ENCODE measurements around the gene C19orf38.
"Not testable (repeated sequence)": the region's sequence is repeated elsewhere in the genome, so short reads cannot be mapped to it uniquely, and the experiment has no call there.

Gene C19orf38

DNA sequence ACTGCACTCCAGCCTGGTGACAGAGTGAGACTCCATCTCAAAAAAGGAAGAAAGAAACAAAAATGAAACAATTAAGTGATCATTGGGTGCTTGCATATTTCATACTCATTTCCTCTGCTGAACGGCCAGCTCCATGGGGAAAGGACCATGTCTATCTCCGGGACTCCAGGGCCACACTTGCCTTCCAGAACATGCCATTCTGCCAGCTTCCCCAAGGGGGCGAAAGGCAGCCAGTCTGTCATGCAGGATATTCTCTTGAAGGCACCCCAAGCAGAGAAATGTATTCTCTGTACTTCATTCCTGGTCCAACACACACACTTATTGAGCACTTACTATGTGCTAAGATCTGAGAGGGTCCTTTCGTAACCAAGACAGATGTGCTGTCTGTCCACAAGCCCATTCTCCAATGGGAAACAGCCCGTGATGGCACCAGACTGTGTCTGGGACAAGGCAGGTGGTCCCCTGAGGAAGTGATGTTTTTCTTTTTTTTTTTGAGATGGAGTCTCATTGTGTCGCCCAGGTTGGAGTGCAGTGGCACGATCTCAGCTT is 13.0 kb downstream of the C19orf38 start:
- peak; percentile 37 to 50 for DNase-seq (ENCODE audit: low read depth in 2 of 2)
- TF ChIP-seq CTCF (IDR thresholded peaks at IDR 0.05; ENCODE audit: low read depth, low read length) = peak; percentile 63
- H3K4me3 ChIP-seq (replicated peaks in 1 of 2; ENCODE audit: low read depth in 2 of 2, low read length in 2 of 2) = no peak overlapping the region

- no peak for DNase-seq (ENCODE audit: low read depth in 2 of 2)
- TF ChIP-seq CTCF (IDR thresholded peaks at IDR 0.05; ENCODE audit: low read depth, low read length) = no peak
- H3K4me3 ChIP-seq (replicated peaks in 1 of 2; ENCODE audit: low read depth in 2 of 2, low read length in 2 of 2) = no peak overlapping the region
Observed at GRCh38 chr19:10862561-10863106, 14.4 kb downstream of the C19orf38 start.

DNA sequence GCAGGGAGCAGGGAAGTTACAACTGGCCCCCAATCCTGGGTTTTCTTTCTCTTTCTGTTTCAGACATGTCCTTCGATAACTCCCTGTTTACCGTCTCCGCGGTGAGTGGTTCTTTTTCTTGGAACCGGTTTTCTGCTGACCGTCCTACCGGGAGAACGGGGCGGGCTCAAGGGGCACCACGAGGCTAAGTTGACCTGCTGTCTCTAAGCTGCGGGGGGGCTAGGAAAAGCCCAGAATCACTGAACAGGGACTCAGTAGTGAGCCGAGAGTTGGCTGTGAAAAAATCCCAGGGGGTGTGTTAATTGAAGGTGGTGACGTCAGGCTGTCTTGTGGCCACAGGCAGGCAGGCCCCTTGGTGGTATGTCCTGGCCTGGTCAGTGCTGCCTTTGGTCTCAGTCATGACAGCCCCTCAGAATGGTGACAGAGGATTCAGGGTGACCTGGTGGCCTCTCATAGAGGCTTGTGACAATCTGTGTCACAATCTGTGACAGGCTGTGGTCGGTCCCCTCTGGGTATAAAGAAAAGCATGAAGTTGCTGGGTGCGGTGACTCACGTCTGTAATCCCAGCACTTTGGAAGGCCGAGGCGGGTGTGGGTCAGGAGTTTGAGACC is 15.0 kb downstream of the C19orf38 start:
- no peak for TF ChIP-seq CTCF (IDR thresholded peaks at IDR 0.05; ENCODE audit: low read depth, low read length)
- DNase-seq (ENCODE audit: low read depth in 2 of 2) = peak; percentile 31 to 64
- no peak overlapping the region for H3K4me3 ChIP-seq (replicated peaks in 1 of 2; ENCODE audit: low read depth in 2 of 2, low read length in 2 of 2)

DNA sequence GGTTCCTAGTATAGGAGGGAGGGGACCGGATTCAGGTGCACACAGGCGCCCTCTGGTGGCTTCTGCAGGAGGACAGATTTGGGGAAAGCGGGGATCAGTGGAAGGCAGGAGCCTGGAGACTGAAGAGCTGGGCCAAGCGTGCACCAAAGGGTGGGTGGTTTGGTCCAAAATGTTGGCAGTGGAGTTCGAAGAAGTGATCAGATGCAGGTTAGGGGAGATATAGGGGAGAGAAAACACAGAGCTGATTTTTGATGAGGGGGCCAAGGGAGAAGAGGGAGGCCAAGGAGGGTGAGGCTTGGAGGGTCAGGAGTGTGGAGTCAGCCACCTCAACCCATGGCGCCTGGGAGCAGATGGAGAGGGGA is 16.3 kb downstream of the C19orf38 start:
- peak; percentile 88 for TF ChIP-seq CTCF (IDR thresholded peaks at IDR 0.05; ENCODE audit: low read depth, low read length)
- peak; percentile 79 to 83 for DNase-seq (ENCODE audit: low read depth in 2 of 2)
- H3K4me3 ChIP-seq (replicated peaks in 1 of 2; ENCODE audit: low read depth in 2 of 2, low read length in 2 of 2) = no peak overlapping the region

- DNase-seq (ENCODE audit: low read depth in 2 of 2) = no peak
- TF ChIP-seq CTCF (IDR thresholded peaks at IDR 0.05; ENCODE audit: low read depth, low read length) = no peak
- no peak overlapping the region for H3K4me3 ChIP-seq (replicated peaks in 1 of 2; ENCODE audit: low read depth in 2 of 2, low read length in 2 of 2)
Observed at GRCh38 chr19:10866495-10866894, 18.3 kb downstream of the C19orf38 start.

DNA sequence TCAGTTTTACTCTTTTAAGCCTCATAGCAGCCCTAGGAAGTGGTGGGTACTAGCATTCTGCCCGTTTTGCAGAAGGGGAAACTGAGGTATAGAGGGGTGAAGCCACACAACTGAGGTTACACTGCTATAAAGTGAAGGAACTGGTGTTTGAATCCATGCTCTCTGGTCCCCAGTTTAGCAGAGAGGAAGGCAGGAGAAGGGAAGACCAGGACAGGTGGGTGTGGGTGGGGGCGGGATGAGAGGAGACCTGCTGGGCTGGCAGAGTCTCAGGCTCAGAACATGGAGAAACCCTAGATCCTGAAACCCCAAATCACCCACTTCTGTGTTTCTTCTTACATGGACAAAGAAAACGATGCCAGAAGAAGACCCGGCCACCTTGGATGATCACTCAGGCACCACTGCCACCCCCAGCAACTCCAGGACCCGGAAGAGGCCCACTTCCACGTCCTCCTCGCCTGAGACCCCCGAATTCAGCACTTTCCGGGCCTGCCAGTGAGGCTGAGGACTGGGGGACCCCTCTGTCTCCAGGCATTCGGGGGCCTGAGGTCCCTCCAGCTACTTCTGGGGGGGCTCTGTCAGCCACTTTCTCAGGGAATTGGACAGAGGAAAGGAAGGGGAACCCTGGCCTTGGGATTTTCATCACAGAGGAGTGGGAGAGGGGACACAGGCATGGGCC is 20.8 kb downstream of the C19orf38 start:
- DNase-seq (ENCODE audit: low read depth in 2 of 2) = no peak
- TF ChIP-seq CTCF (IDR thresholded peaks at IDR 0.05; ENCODE audit: low read depth, low read length) = no peak
- no peak overlapping the region for H3K4me3 ChIP-seq (replicated peaks in 1 of 2; ENCODE audit: low read depth in 2 of 2, low read length in 2 of 2)

DNA sequence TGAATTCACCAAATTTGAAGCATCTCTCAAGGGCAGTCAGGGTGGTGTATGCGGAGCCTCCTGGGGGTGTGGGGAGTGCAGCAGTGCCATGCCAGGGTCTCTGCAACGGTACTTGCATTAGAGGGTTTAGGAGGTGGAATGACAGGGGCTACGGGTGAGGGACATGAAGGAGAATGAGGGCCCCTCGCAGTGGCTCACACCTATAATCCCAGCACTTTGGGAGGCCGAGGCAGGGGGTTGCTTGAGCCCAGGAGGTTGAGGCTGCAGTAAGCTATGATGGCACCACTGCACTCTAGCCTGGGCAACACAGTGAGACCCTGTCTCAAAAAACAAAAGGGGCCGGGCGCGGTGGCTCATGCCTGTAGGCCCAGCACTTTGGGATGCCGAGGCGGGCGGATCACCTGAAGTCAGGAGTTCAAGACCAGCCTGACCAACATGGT is 21.7 kb downstream of the C19orf38 start:
- not testable (repeated sequence) for DNase-seq (ENCODE audit: low read depth in 2 of 2); H3K4me3 ChIP-seq (replicated peaks in 1 of 2; ENCODE audit: low read depth in 2 of 2, low read length in 2 of 2)
